ENCODE measurements around the gene JAZF1.

The JAZF1 gene

DNA sequence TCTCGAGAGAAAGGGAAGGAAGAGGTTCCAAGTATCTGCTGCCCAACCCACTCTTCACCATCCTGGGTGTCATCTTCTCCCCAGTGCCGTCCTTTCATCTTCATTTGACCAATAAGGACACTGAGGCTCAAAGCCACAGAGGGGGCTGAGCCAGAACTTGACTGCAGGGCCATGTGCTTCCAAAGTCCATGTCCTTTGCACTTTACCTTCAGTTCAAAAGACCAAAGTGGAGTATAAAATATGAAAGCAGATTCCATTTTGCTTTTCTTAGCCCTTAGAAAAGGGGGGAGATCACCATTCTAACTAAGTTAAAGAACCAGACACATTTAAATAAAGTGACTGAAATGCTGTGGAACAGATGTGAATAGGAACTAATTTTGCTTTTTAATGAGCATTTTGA lies 56.2 kb downstream of the JAZF1 start:
- H3K4me3 ChIP-seq (ENCODE audit: low read length), result no peak overlapping the region
- H3K79me2 ChIP-seq (ENCODE audit: control insufficient read depth, low read length), result peaks cover 93% of the 10 kb centered on the region
- H3K9me2 ChIP-seq (replicated peaks; ENCODE audit: control insufficient read depth, low read length), result no peaks in the 10 kb centered on the region
- H3K27ac ChIP-seq (ENCODE audit: low read depth, low read length), result no peak overlapping the region
- H3K36me3 ChIP-seq (ENCODE audit: control insufficient read depth, low read length), result peaks cover 24% of the 10 kb centered on the region
- no peaks in the 10 kb centered on the region for H3F3A ChIP-seq (ENCODE audit: control insufficient read depth, insufficient read depth)
- no peaks in the 10 kb centered on the region for H3K9me3 ChIP-seq (ENCODE audit: control insufficient read depth, insufficient read depth, low read length)
- peaks cover 38% of the 10 kb centered on the region for H3K4me1 ChIP-seq (ENCODE audit: control insufficient read depth, low read length)
- no peaks in the 10 kb centered on the region for H3K27me3 ChIP-seq (ENCODE audit: control insufficient read depth, low read length)
- H4K20me1 ChIP-seq (ENCODE audit: control insufficient read depth, insufficient read depth, low read depth, low read length), result peaks cover 8% of the 10 kb centered on the region; the same call in 1 of the 2 replicates
- TF ChIP-seq EZH2phosphoT487 (IDR thresholded peaks at IDR 0.05; ENCODE audit: borderline replicate concordance, low read length), result no peak
- H3K4me2 ChIP-seq (ENCODE audit: low read length), result no peak overlapping the region

DNA sequence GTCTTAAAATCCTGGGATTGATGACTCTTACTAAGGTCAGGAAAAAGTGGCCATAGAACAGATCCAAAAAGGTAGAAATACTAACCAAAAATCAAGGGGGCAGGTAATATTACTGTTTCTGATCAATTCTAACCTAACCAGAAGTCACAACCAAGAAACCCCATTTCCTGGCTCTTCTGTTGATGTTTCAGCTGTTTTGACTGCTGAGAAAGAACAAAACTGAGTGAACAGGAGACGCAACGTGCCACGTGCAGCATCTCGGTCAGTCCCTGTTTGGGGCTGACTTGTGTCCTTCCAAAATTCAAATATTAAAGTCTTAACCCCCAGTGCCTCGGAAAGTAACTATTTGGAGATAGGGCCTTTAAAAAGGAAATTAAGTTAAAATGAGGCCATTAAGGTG lies 56.8 kb downstream of the JAZF1 start:
- no peaks in the 10 kb centered on the region for H3F3A ChIP-seq (ENCODE audit: control insufficient read depth, insufficient read depth)
- H3K27ac ChIP-seq (ENCODE audit: low read depth, low read length), result no peak overlapping the region
- H3K9me3 ChIP-seq (ENCODE audit: control insufficient read depth, insufficient read depth, low read length), result no peaks in the 10 kb centered on the region
- no peak for TF ChIP-seq EZH2phosphoT487 (IDR thresholded peaks at IDR 0.05; ENCODE audit: borderline replicate concordance, low read length)
- TF ChIP-seq, protein P1, sequence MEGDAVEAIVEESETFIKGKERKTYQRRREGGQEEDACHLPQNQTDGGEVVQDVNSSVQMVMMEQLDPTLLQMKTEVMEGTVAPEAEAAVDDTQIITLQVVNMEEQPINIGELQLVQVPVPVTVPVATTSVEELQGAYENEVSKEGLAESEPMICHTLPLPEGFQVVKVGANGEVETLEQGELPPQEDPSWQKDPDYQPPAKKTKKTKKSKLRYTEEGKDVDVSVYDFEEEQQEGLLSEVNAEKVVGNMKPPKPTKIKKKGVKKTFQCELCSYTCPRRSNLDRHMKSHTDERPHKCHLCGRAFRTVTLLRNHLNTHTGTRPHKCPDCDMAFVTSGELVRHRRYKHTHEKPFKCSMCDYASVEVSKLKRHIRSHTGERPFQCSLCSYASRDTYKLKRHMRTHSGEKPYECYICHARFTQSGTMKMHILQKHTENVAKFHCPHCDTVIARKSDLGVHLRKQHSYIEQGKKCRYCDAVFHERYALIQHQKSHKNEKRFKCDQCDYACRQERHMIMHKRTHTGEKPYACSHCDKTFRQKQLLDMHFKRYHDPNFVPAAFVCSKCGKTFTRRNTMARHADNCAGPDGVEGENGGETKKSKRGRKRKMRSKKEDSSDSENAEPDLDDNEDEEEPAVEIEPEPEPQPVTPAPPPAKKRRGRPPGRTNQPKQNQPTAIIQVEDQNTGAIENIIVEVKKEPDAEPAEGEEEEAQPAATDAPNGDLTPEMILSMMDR (IDR thresholded peaks at IDR 0.05; ENCODE audit: low read depth, low read length, poor library complexity, severe bottlenecking), result no peak
- H3K4me1 ChIP-seq (ENCODE audit: control insufficient read depth, low read length), result peaks cover 31% of the 10 kb centered on the region
- H3K27me3 ChIP-seq (ENCODE audit: control insufficient read depth, low read length), result no peaks in the 10 kb centered on the region
- H3K4me3 ChIP-seq (ENCODE audit: low read length), result no peak overlapping the region
- no peak overlapping the region for H3K4me2 ChIP-seq (ENCODE audit: low read length)
- H4K20me1 ChIP-seq (ENCODE audit: control insufficient read depth, insufficient read depth, low read depth, low read length), result peaks cover 8% of the 10 kb centered on the region; the same call in 1 of the 2 replicates
- peaks cover 94% of the 10 kb centered on the region for H3K79me2 ChIP-seq (ENCODE audit: control insufficient read depth, low read length)
- H3K9me2 ChIP-seq (replicated peaks; ENCODE audit: control insufficient read depth, low read length), result no peaks in the 10 kb centered on the region
- peaks cover 24% of the 10 kb centered on the region for H3K36me3 ChIP-seq (ENCODE audit: control insufficient read depth, low read length)

DNA sequence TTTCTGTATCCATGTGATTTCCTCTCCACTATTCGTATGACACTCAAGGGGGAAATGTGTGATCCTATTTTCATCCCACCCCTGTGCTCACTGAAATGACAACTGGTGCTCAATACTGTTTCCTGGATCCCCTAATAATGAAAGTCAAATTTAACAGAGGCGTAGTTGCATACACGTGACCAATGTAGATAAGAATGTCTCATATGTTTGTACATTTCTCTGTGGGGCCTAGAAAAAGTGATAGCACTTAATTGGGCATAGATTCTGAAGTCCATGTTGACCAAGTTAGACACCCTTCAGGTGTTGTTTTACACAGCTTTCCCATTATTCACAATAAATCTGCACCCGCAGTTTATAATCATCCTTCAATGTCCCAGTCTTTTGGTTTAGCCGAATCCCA lies 59.1 kb downstream of the JAZF1 start:
- Histone ChIP-seq H3K79me2 (ENCODE audit: control insufficient read depth, low read length) (peaks cover 84% of the 10 kb centered on the region), H3K27ac (ENCODE audit: low read depth, low read length) (no peak overlapping the region), H3K9me3 (ENCODE audit: control insufficient read depth, insufficient read depth, low read length) (no peaks in the 10 kb centered on the region), H4K20me1 (ENCODE audit: control insufficient read depth, insufficient read depth, low read depth, low read length) (peaks cover 8% of the 10 kb centered on the region; the same call in 1 of the 2 replicates), H3K9me2 (replicated peaks; ENCODE audit: control insufficient read depth, low read length) (no peaks in the 10 kb centered on the region), H3F3A (ENCODE audit: control insufficient read depth, insufficient read depth) (no peaks in the 10 kb centered on the region), H3K36me3 (ENCODE audit: control insufficient read depth, low read length) (peaks cover 15% of the 10 kb centered on the region), H3K4me1 (ENCODE audit: control insufficient read depth, low read length) (peaks cover 24% of the 10 kb centered on the region), H3K4me2 (ENCODE audit: low read length) (no peak overlapping the region), H3K4me3 (ENCODE audit: low read length) (no peak overlapping the region), H3K27me3 (ENCODE audit: control insufficient read depth, low read length) (no peaks in the 10 kb centered on the region)
- no peak for TF ChIP-seq EZH2phosphoT487 (IDR thresholded peaks at IDR 0.05; ENCODE audit: borderline replicate concordance, low read length)

DNA sequence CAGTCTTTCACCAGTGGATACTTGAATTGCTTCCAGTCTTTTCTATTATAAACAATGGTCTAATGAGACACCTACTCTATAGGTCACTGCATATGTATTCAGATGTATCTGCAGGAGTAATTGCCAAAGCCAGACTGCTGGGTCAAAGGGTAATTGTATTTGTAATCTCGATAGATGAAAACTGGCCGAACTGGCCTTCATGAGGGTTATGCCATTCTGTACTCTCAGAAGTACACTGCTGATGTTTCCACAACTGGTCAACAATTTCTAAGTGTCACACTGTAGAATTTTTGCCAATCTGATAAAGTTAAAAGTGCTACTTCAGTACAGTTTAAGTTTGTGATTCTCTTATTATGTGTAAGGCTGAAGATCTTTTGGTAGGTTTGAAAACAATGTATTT lies 64.6 kb downstream of the JAZF1 start:
- Histone ChIP-seq H4K20me1 (ENCODE audit: control insufficient read depth, insufficient read depth, low read depth, low read length) (peaks cover 4% of the 10 kb centered on the region; the same call in 1 of the 2 replicates), H3K27me3 (ENCODE audit: control insufficient read depth, low read length) (no peaks in the 10 kb centered on the region), H3K4me2 (ENCODE audit: low read length) (no peak overlapping the region), H3K9me2 (replicated peaks; ENCODE audit: control insufficient read depth, low read length) (no peaks in the 10 kb centered on the region), H3K36me3 (ENCODE audit: control insufficient read depth, low read length) (no peaks in the 10 kb centered on the region), H3K27ac (ENCODE audit: low read depth, low read length) (no peak overlapping the region), H3K9me3 (ENCODE audit: control insufficient read depth, insufficient read depth, low read length) (no peaks in the 10 kb centered on the region), H3F3A (ENCODE audit: control insufficient read depth, insufficient read depth) (no peaks in the 10 kb centered on the region), H3K4me3 (ENCODE audit: low read length) (no peak overlapping the region), H3K4me1 (ENCODE audit: control insufficient read depth, low read length) (peaks cover 6% of the 10 kb centered on the region), H3K79me2 (ENCODE audit: control insufficient read depth, low read length) (peaks cover 63% of the 10 kb centered on the region)
- TF ChIP-seq, protein P1 (IDR thresholded peaks at IDR 0.05; ENCODE audit: low read depth, low read length, poor library complexity, severe bottlenecking), result no peak
- TF ChIP-seq EZH2phosphoT487 (IDR thresholded peaks at IDR 0.05; ENCODE audit: borderline replicate concordance, low read length), result no peak

All from DOHH2 (cell line).